Tibial artery (tissue), 4 donors: Measurements from ENCODE around the gene PCDH9.

ENCODE experiments used
- DNase-seq, 2 donors: peaks; one replicate each; pipeline ENCODE4 v3.0.0-alpha.2; 2019
- H3K27ac ChIP-seq, 2 donors: fragments of 200-600 bp; sonication (generic) in 1 of 2; 1 replicate in 1 of 2; 2 replicates in 1 of 2; pipeline ENCODE4 v1.5.1; 2018 to 2019; ENCODE audit warnings: mild to moderate bottlenecking in 1 of 2
- H3K27me3 ChIP-seq, 2 donors: fragments of 200-600 bp; sonication (generic) in 1 of 2; one replicate each; pipeline versions ENCODE4 v1.5.1 to v1.6.0; 2016 to 2019
- H3K36me3 ChIP-seq, 3 donors: fragments of 200-600 bp; sonication (generic) in 2 of 3; one replicate each; pipeline ENCODE4 v1.5.1; 2016 to 2019; ENCODE audit warnings: mild to moderate bottlenecking in 2 of 3
- H3K4me1 ChIP-seq, 4 donors: fragments of 200-600 bp; sonication (generic) in 2 of 4; 1 replicate in 3 of 4; 2 replicates in 1 of 4; pipeline ENCODE4 v1.5.1; 2016 to 2019
- H3K4me3 ChIP-seq, 2 donors: fragments of 200-600 bp; sonication (generic) in 1 of 2; 1 replicate in 1 of 2; 2 replicates in 1 of 2; pipeline ENCODE4 v1.5.1; 2018 to 2019; ENCODE audit warnings: mild to moderate bottlenecking in 2 of 2
- H3K9me3 ChIP-seq, 3 donors: fragments of 200-600 bp; sonication (generic) in 1 of 3; one replicate each; pipeline ENCODE4 v1.5.1; 2016 to 2019
- CTCF ChIP-seq, 2 experiments: fragments of 200-600 bp in 1 of 2; fragments of 450-650 bp in 1 of 2; IDR thresholded peaks; one replicate each; pipeline ENCODE4 v1.5.1; 2017 to 2019; ENCODE audit warnings: antibody characterized with exemption in 2 of 2, mild to moderate bottlenecking in 1 of 2, moderate library complexity in 1 of 2
- intact Hi-C: fragments of 100-400 bp; cut with DNase I; formaldehyde crosslinking; loops from one replicate; pipeline ENCODE4 v1.15.0; 2023; ENCODE audit warnings: low total_unique reads

PCDH9 gene

GRCh38 chr13:66660468-66660813 lies 569.7 kb downstream of the PCDH9 start:
- Histone ChIP-seq H3K36me3 (no peaks in the 10 kb centered on the region), H3K9me3 (no peaks in the 10 kb centered on the region), H3K4me3 (no peak overlapping the region), H3K27ac (no peak overlapping the region), H3K27me3 (no peaks in the 10 kb centered on the region), H3K4me1 (no peaks in the 10 kb centered on the region)
- intact Hi-C loops = no loop called here
- DNase-seq = no peak
- TF ChIP-seq CTCF (IDR thresholded peaks at IDR 0.05) = no peak

- no peak for DNase-seq
- TF ChIP-seq CTCF (IDR thresholded peaks at IDR 0.05) = no peak
- Histone ChIP-seq H3K4me3 (no peak overlapping the region), H3K4me1 (no peaks in the 10 kb centered on the region), H3K36me3 (no peaks in the 10 kb centered on the region), H3K9me3 (no peaks in the 10 kb centered on the region), H3K27ac (no peak overlapping the region), H3K27me3 (no peaks in the 10 kb centered on the region)
- intact Hi-C loops = no loop called here
These were observed 570.3 kb downstream of the PCDH9 start for GRCh38 chr13:66659701-66660467.

GRCh38 chr13:66659286-66659685 lies 570.9 kb downstream of the PCDH9 start:
- Histone ChIP-seq H3K9me3 (no peaks in the 10 kb centered on the region), H3K36me3 (no peaks in the 10 kb centered on the region), H3K27me3 (no peaks in the 10 kb centered on the region), H3K4me3 (no peak overlapping the region), H3K4me1 (no peaks in the 10 kb centered on the region), H3K27ac (no peak overlapping the region)
- no peak for DNase-seq
- intact Hi-C loops = no loop called here
- no peak for TF ChIP-seq CTCF (IDR thresholded peaks at IDR 0.05)

GRCh38 chr13:66657165-66657881 lies 572.8 kb downstream of the PCDH9 start:
- no peak overlapping the region for H3K27ac ChIP-seq
- no peaks in the 10 kb centered on the region for H3K36me3 ChIP-seq
- H3K4me3 ChIP-seq = no peak overlapping the region
- H3K27me3 ChIP-seq = no peaks in the 10 kb centered on the region
- intact Hi-C loops = no loop called here
- DNase-seq = peak in 1 of 2 donors; percentile 25
- H3K4me1 ChIP-seq = no peaks in the 10 kb centered on the region
- H3K9me3 ChIP-seq = no peaks in the 10 kb centered on the region
- TF ChIP-seq CTCF (IDR thresholded peaks at IDR 0.05) = no peak

GRCh38 chr13:66655847-66656454 lies 574.2 kb downstream of the PCDH9 start:
- Histone ChIP-seq H3K9me3 (no peaks in the 10 kb centered on the region), H3K4me3 (no peak overlapping the region), H3K27me3 (no peaks in the 10 kb centered on the region), H3K27ac (no peak overlapping the region), H3K36me3 (no peaks in the 10 kb centered on the region), H3K4me1 (no peaks in the 10 kb centered on the region)
- DNase-seq = no peak
- intact Hi-C loops = no loop called here
- TF ChIP-seq CTCF (IDR thresholded peaks at IDR 0.05) = no peak
